Amniotic epithelial cell (primary cell): ENCODE data around the gene GATA1.

Experiments
- DNase-seq: peaks from one replicate; pipeline ENCODE4 v3.0.0-alpha.2; 2010; ENCODE audit warnings: low read depth

Gene GATA1

GRCh38 chrX:48785186-48785539, 1.2 kb upstream of the GATA1 start:
- DNase-seq = no peak

GRCh38 chrX:48785540-48786214, 713 bp upstream of the GATA1 start:
- DNase-seq = no peak

GRCh38 chrX:48786825-48787504, 575 bp downstream of the GATA1 start:
- no peak for DNase-seq

GRCh38 chrX:48787505-48788443, 1.4 kb downstream of the GATA1 start:
- no peak for DNase-seq

- no peak for DNase-seq
Observed at GRCh38 chrX:48789366-48790220, 3.2 kb downstream of the GATA1 start.

- DNase-seq = no peak
Observed at GRCh38 chrX:48790477-48790876, 4.1 kb downstream of the GATA1 start.

GRCh38 chrX:48791063-48791820, 4.9 kb downstream of the GATA1 start:
- no peak for DNase-seq

GRCh38 chrX:48792219-48792618, 5.8 kb downstream of the GATA1 start:
- no peak for DNase-seq

- DNase-seq = no peak
Observed at GRCh38 chrX:48793935-48794334, 7.5 kb downstream of the GATA1 start.

- no peak for DNase-seq
Observed at GRCh38 chrX:48794340-48794910, 8.0 kb downstream of the GATA1 start.

GRCh38 chrX:48794911-48795515, 8.6 kb downstream of the GATA1 start:
- peak; percentile 61 for DNase-seq

- no peak for DNase-seq
Observed at GRCh38 chrX:48798318-48798717, 11.9 kb downstream of the GATA1 start.

GRCh38 chrX:48800574-48801279, 14.3 kb downstream of the GATA1 start:
- no peak for DNase-seq

GRCh38 chrX:48801280-48802088, 15.1 kb downstream of the GATA1 start, which contains the start of gene HDAC6:
HDAC6 (plus strand) TSS chrX:48802067; CDS start chrX:48802693, 626 bp downstream.
- DNase-seq = peak; percentile 98

GRCh38 chrX:48802089-48802904, 15.9 kb downstream of the GATA1 start:
- peak; percentile 79 for DNase-seq

- DNase-seq = no peak
Observed at GRCh38 chrX:48802905-48803200, 16.5 kb downstream of the GATA1 start.

GRCh38 chrX:48806081-48806480, 19.7 kb downstream of the GATA1 start:
- no peak for DNase-seq

GRCh38 chrX:48813644-48814043, 27.3 kb downstream of the GATA1 start:
- DNase-seq = no peak
